GOT3 (cell line): Measurements from ENCODE around the gene TNNI3.
A peak's percentile ranks its signal among the peaks of the same experiment; 100 is the strongest.

Experiments
- DNase-seq: peaks from one replicate; lab custom pipeline; 2025; ENCODE audit warnings: mixed read lengths; lab: John Stamatoyannopoulos, UW

TNNI3 gene

GRCh38 chr19:55146705-55147273 is 10.7 kb downstream of the TNNI3 start:
- no peak for DNase-seq

- DNase-seq, result no peak
Measured at GRCh38 chr19:55146078-55146704, 11.3 kb downstream of the TNNI3 start.

DNA sequence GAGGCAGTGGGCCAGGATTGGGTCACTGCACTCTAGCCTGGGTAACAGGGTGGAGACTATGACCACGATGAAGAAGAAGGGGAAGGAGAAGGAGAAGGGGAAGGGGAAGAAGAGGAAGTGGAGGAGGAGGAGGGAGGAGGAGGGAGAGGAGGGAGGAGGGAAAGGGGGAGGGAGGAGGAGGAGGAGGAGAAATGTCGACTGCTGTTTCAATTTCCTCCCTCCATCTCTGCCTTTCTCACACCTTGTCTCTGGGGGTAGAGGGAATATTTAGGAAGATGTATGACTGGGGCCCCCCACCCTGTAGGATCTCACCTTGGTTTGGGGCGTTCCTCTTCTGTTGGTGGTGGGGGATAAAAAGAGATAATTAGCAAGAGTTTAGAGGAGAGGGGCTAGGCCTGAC is 12.3 kb downstream of the TNNI3 start:
- DNase-seq, result no peak

GRCh38 chr19:55141696-55142095 is 15.8 kb downstream of the TNNI3 start:
- no peak for DNase-seq

GRCh38 chr19:55137915-55138314 is 19.6 kb downstream of the TNNI3 start:
- no peak for DNase-seq

DNA sequence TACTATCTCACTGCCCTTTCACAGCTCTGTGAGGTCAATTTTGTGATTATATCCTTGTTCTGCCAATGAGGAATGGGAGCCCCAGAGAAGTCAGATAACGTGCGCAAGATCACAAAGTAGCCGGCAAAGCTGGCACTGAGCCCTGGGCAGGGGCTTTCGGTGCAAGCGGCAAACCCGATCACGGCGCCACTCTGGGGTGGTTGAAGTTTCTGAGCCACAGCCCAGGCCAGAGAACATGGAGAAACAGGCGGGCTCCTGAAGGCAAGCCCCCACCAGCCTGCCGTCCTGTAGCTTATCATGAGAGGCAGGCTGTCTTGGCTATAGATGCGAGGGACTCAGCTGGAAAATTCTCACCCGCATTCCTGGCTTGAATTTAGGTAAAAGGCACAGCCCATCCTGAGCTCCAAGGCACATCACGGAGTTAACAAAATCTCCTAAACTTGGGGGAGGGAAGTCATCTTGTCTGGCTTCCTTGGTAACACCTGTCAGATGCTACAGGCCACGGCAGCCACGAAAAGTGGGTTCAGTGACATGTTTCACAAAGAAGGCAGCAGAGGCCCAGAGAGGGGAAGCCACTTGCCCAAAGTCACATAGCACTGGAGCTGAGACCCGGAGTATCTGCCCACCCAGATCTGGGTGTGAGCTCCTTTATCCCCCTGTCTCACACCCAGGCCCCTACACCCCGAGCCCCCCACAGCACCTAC is 21.0 kb downstream of the TNNI3 start:
- no peak for DNase-seq

GRCh38 chr19:55134736-55135135 is 22.8 kb downstream of the TNNI3 start:
- DNase-seq, result no peak

GRCh38 chr19:55133639-55134444 is 23.7 kb downstream of the TNNI3 start:
- no peak for DNase-seq

DNA sequence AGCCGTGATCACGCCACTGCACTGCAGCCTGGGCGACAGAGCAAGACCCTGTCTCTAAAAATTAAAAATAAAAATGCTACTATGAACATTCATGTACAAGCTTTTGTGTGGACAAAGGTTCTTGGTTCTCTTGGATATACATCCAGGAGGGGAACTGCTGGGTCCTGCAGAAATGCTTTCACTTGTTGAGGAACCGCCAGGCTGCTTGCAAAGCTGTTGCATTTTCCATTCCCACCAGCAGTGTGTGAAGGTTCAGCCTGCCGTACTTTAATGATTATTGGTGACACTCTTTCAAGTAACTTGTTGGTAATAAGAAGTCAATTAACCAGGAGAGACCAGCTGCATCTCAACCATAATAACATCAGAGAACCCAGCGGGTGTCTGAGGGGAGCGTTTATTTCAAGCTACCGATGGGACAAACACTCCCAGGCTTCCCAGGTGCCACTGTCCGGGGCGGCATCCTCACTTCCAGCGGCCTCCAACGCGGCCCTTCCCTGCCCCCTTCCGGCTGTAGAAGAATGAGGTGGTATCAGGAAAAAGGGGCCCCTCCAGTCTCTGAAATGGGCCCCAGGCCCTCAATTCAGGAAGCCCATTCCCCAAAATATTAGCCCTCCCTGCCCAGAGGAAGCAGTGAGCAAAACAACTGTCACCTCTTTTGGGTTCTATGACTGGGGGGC is 24.9 kb downstream of the TNNI3 start:
- no peak for DNase-seq

DNA sequence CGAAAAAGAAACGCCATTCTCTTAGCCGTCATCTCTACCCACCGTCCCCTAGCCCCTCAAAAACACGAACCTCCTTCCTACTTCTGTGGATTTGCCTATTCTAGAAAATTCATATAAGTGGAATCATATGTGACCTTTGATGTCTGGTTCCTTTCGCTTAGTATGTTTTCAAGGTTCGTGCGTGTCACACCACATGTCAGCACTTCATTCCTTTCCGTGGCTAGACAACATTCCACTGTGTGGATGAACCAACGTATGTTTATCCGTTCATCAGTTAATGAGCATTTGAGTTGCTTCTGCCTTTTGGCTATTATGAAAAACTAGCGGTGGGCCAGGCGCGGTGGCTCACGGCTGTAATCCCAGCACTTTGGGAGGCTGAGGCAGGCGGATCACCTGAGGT is 26.1 kb downstream of the TNNI3 start:
- DNase-seq, result no peak

- no peak for DNase-seq
Measured at GRCh38 chr19:55119053-55119452, 38.5 kb downstream of the TNNI3 start.

GRCh38 chr19:55118401-55118991 is 39.0 kb downstream of the TNNI3 start:
- DNase-seq, result no peak

GRCh38 chr19:55117663-55118391 is 39.7 kb downstream of the TNNI3 start:
- peak; percentile 83 for DNase-seq

- no peak for DNase-seq
Measured at GRCh38 chr19:55116859-55117662, 40.5 kb downstream of the TNNI3 start, which contains the start of gene PPP1R12C. PPP1R12C (minus strand) TSS chr19:55117637; CDS start chr19:55117543, 94 bp downstream.

DNA sequence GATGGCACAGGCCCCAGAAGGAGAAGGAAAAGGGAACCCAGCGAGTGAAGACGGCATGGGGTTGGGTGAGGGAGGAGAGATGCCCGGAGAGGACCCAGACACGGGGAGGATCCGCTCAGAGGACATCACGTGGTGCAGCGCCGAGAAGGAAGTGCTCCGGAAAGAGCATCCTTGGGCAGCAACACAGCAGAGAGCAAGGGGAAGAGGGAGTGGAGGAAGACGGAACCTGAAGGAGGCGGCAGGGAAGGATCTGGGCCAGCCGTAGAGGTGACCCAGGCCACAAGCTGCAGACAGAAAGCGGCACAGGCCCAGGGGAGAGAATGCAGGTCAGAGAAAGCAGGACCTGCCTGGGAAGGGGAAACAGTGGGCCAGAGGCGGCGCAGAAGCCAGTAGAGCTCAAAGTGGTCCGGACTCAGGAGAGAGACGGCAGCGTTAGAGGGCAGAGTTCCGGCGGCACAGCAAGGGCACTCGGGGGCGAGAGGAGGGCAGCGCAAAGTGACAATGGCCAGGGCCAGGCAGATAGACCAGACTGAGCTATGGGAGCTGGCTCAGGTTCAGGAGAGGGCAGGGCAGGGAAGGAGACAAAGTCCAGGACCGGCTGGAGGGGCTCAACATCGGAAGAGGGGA is 41.2 kb downstream of the TNNI3 start:
- DNase-seq, result no peak

DNA sequence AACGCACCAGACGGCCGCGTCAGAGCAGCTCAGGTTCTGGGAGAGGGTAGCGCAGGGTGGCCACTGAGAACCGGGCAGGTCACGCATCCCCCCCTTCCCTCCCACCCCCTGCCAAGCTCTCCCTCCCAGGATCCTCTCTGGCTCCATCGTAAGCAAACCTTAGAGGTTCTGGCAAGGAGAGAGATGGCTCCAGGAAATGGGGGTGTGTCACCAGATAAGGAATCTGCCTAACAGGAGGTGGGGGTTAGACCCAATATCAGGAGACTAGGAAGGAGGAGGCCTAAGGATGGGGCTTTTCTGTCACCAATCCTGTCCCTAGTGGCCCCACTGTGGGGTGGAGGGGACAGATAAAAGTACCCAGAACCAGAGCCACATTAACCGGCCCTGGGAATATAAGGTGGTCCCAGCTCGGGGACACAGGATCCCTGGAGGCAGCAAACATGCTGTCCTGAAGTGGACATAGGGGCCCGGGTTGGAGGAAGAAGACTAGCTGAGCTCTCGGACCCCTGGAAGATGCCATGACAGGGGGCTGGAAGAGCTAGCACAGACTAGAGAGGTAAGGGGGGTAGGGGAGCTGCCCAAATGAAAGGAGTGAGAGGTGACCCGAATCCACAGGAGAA is 42.0 kb downstream of the TNNI3 start:
- no peak for DNase-seq

- no peak for DNase-seq
Measured at GRCh38 chr19:55114566-55115145, 42.9 kb downstream of the TNNI3 start.

- no peak for DNase-seq
Measured at GRCh38 chr19:55113570-55114039, 43.9 kb downstream of the TNNI3 start.
